T1000 (cell line): Measurements from ENCODE around the gene SNRPD3.
"Not testable (repeated sequence)": the region's sequence is repeated elsewhere in the genome, so short reads cannot be mapped to it uniquely, and the experiment has no call there.

Experiments used
- DNase-seq: peaks from one replicate; lab custom pipeline; 2025; ENCODE audit warnings: mixed read lengths; lab: John Stamatoyannopoulos, UW

SNRPD3 gene

GRCh38 chr22:24592058-24592850, 36.5 kb downstream of the SNRPD3 start:
- DNase-seq, result no peak

- DNase-seq, result peak; percentile 65
Observed at GRCh38 chr22:24592851-24593558, 37.2 kb downstream of the SNRPD3 start, which contains the start of gene LRRC75B. LRRC75B (minus strand) TSS chr22:24593073; CDS start chr22:24593039, 34 bp downstream.

DNA sequence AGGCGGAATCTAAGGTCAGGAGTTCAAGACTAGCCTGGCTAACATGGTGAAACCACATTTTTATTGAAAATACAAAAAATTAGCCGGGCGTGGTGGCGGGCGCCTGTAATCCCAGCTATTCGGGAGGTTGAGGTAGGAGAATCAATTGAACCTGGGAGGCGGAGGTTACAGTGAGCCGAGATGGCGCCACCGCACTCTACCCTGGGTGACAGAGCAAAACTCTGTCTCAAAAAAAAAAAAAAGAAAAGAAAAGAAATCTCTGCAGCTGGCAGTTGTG, 37.7 kb downstream of the SNRPD3 start:
- not testable (repeated sequence) for DNase-seq

DNA sequence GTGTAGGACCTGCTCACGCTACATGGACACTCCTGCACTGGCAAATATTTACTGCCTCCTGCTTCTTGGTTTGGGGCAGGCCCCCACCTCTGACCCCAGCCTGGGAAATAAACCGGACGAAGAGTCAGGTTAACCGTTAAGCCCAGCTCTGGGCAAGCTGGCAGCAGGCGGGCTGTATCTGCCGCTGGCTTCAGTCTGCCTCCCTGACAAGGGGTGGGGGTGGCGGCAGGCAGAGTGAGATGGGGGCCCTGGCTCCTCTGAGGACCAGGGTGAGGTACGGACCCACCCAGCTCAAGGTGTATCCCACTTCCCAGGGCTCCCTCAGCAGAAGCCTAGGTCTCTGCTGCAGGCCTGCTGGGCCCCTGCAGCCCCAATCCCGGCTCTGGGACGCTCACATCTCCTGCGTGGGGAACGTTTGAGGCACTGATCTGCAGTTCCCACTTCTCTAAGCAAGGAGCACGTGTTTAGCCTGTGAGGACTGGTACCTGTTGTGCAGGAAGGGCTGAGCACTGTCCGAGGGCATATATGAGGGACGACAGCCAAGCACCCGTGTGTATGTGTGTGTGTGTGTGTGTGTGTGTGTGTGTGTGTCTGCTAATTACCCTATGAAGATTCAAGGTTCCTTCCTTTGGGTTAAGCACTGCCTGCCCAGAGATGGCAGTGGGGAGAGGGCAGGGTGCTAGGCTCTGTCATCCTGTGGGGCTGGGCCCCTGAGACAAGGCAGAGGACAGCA, 38.2 kb downstream of the SNRPD3 start:
- DNase-seq, result no peak

DNA sequence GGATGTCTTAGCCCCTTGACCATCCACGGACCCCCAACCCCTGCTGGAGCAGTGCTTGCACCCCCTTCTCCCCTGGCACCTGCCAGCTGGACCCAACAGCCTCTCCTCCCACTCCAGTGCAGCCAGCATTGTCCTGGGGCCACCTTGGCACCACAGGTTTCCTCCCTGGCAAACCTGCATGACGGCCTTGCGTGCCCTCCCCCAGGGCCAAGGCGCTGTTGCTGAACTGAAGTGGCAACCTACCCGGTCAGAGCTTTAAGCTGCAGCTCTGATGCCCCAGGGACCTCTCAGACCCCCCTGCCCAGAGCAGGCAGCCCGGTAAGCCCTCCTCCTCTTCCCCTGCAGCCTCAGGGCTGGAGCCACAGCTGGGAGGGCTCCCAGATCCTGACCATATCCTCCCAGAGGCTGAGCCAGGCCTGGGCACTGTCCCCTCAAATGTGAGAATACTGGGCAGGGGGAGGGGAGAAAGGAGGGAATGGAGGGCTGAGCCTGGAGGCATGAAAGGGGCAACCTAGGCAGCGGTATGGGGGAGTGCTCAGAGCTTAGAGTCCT, 38.8 kb downstream of the SNRPD3 start:
- no peak for DNase-seq

DNA sequence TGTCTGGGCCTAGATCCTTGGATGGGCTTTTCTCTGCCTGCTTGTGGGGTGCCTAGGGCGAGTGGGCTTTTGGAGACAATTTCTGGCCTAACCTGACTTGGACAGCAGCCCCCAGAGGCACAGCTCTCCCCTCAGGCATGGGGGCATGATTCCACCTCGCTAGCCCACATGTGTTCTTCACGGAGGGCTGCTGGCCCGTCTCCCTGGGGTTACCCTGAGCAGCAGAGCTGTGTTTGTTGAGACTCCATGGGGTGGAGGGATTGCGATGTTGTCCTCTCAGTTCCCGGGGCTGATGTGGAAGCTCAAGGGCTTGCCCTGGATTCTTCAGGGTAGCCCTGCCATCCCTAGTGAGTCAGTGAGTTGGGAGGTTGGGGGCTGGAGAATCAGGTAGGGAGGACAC, 39.4 kb downstream of the SNRPD3 start:
- DNase-seq, result no peak

DNA sequence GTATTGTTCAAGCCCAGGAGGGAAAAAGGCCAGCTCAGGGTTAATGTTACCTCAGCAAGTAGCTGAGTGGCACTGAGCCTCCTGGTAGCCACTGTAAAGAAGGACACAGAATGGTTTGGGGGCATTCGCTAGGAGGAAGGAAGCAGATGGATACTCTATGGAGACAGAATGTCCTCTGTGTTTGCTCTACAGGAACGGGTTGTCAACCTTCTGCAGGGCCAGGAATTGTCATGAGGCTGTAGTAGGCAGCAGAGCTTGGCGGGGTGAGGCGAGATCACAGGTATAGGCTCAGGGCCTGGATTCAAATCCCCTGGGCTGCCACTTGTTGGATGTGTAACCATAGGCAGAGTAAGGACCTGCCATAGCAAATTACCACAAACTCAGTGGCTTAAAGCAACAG, 40.1 kb downstream of the SNRPD3 start:
- DNase-seq, result no peak

- DNase-seq, result not testable (repeated sequence)
Observed at GRCh38 chr22:24597076-24597475, 41.3 kb downstream of the SNRPD3 start.

GRCh38 chr22:24599514-24599913, 43.7 kb downstream of the SNRPD3 start:
- no peak for DNase-seq

- DNase-seq, result not testable (repeated sequence)
Observed at GRCh38 chr22:24599958-24600715, 44.3 kb downstream of the SNRPD3 start.

- no peak for DNase-seq
Observed at GRCh38 chr22:24601217-24602104, 45.7 kb downstream of the SNRPD3 start.

- not testable (repeated sequence) for DNase-seq
Observed at GRCh38 chr22:24602105-24602749, 46.4 kb downstream of the SNRPD3 start.

DNA sequence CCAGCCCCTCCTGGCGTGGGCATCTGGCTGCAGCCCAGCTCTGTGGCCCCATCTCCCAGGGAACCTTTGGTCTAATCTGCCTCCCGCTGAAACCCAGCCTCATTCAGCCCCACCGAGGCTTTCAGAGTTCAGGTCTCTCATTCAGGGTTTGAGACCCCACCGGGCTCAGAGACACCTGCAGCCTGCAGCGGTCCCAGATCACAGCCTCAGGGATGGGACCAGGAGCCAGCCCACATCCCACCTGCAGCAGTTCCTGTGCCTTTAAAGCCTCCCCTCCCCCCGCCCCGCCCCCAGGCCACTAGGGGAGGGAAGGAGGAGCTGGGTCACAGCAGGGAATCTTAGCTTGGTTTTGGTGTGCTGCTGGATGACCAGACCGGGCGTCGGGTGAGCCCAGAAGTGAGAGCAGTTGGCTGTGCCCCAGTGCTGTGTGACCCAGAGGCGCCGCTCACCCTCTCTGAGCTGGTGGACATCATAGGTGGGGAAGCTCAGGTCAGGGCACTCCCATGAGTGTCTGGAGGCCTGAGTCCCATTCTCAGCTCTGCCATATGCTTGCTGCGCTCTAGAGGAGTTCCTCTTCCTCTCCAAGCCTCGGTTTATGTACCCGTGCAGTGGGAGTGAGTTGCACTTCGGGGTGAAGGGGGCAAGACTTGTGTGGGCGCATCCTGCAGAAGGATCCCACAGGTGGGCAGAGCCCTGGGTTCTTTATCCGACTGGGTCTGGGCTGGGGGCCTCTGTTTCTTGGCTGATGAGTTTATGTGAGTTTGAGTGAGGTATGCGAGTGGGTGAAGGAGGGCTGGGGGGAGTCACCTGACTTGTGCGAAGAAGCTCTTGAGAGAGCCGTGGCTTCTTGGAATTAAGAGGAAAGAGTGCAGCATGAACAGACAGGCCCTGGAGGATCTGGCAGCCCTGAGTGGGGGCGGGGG, 47.3 kb downstream of the SNRPD3 start, which contains the start of gene GGT1:
GGT1 (plus strand) TSS at position 347 of the 923 bp plus-strand sequence. CDS start 7,889 bp downstream, outside the sequence.
- DNase-seq, result not testable (repeated sequence)

GRCh38 chr22:24603770-24604629, 48.2 kb downstream of the SNRPD3 start:
- not testable (repeated sequence) for DNase-seq

DNA sequence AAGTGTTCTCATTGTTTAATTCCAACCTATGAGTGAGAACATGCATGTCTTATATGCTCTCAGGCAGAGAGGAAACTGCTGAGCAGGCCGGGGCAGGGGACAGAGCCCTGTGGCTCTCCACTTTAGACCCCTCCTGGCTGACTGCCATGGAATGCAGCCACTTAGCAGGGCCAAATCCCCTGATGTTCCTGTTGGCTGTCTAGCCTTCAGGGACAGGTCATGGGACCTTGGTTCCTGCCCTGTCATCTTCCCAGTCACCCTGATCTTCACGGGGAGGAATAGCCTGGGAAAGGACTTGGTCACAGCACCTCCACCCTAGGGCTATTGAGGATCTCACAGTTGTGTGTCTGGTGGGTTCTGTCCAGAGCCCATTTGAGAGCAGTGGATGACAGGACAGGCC, 50.5 kb downstream of the SNRPD3 start:
- DNase-seq, result not testable (repeated sequence)

- peak; percentile 6 for DNase-seq
Observed at GRCh38 chr22:24607429-24607983, 51.7 kb downstream of the SNRPD3 start.

DNA sequence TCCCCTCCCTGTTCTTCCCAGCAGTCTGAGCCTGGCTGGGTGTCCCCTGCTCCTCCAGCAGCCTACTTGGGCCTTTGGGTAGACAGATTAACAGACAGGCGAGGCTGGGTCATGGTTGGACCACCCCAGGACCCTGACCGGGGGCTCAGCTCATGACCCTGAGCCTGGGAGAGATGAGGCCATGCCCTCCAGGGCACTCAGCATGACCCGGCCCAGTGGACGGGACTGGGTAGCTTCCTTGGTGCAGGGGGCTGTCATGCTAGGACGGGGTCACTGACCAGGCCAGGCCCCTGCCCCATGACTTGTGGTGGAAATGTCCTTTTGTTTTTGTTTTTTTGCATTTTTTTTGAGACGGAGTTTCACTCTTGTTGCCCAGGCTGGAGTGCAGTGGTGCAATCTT, 52.5 kb downstream of the SNRPD3 start:
- not testable (repeated sequence) for DNase-seq

GRCh38 chr22:24609888-24610287, 54.1 kb downstream of the SNRPD3 start:
- not testable (repeated sequence) for DNase-seq
